ENCODE measurements around the gene TMEM14A. TPM values are rescaled to one million over a fixed set of nuclear protein-coding genes. Genes with fewer than 3 reads are reported as not detected.

Gene TMEM14A, protein sequence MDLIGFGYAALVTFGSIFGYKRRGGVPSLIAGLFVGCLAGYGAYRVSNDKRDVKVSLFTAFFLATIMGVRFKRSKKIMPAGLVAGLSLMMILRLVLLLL
- polyA plus RNA-seq (ENCODE audit: insufficient read length), result 42.1 TPM
- long read RNA-seq, donor 1, transcript TMEM14A-201 (5 exons, 992 nt), result major isoform, 41 of 41 reads
- long read RNA-seq, donor 1, partial matches to known transcripts, result 0 of 41 reads
- long read RNA-seq, donor 1, other reads (novel, unspliced or antisense), result 0 of 41 reads
- long read RNA-seq, donor 2, transcript TMEM14A-201 (5 exons, 992 nt), result major isoform, 25 of 39 reads
- long read RNA-seq, donor 2, partial matches to known transcripts, result 14 of 39 reads
- long read RNA-seq, donor 2, other reads (novel, unspliced or antisense), result 0 of 39 reads
- long read RNA-seq, donor 3, transcript TMEM14A-201 (5 exons, 992 nt), result major isoform, 42 of 51 reads
- long read RNA-seq, donor 3, partial matches to known transcripts, result 9 of 51 reads
- long read RNA-seq, donor 3, other reads (novel, unspliced or antisense), result 0 of 51 reads
- long read RNA-seq, donor 4, transcript TMEM14A-201 (5 exons, 992 nt), result major isoform, 5 of 5 reads
- long read RNA-seq, donor 4, partial matches to known transcripts, result 0 of 5 reads
- long read RNA-seq, donor 4, other reads (novel, unspliced or antisense), result 0 of 5 reads
- long read RNA-seq, donor 5, transcript TMEM14A-201 (5 exons, 992 nt), result major isoform, 57 of 57 reads
- long read RNA-seq, donor 5, partial matches to known transcripts, result 0 of 57 reads
- long read RNA-seq, donor 5, other reads (novel, unspliced or antisense), result 0 of 57 reads
- long read RNA-seq, donor 6, transcript TMEM14A-201 (5 exons, 992 nt), result major isoform, 42 of 52 reads
- long read RNA-seq, donor 6, partial matches to known transcripts, result 10 of 52 reads
- long read RNA-seq, donor 6, other reads (novel, unspliced or antisense), result 0 of 52 reads
- long read RNA-seq, donor 7, transcript TMEM14A-201 (5 exons, 992 nt), result major isoform, 63 of 63 reads
- long read RNA-seq, donor 7, partial matches to known transcripts, result 0 of 63 reads
- long read RNA-seq, donor 7, other reads (novel, unspliced or antisense), result 0 of 63 reads
- long read RNA-seq, donor 8, transcript TMEM14A-201 (5 exons, 992 nt), result major isoform, 17 of 17 reads
- long read RNA-seq, donor 8, partial matches to known transcripts, result 0 of 17 reads
- long read RNA-seq, donor 8, other reads (novel, unspliced or antisense), result 0 of 17 reads

DNA sequence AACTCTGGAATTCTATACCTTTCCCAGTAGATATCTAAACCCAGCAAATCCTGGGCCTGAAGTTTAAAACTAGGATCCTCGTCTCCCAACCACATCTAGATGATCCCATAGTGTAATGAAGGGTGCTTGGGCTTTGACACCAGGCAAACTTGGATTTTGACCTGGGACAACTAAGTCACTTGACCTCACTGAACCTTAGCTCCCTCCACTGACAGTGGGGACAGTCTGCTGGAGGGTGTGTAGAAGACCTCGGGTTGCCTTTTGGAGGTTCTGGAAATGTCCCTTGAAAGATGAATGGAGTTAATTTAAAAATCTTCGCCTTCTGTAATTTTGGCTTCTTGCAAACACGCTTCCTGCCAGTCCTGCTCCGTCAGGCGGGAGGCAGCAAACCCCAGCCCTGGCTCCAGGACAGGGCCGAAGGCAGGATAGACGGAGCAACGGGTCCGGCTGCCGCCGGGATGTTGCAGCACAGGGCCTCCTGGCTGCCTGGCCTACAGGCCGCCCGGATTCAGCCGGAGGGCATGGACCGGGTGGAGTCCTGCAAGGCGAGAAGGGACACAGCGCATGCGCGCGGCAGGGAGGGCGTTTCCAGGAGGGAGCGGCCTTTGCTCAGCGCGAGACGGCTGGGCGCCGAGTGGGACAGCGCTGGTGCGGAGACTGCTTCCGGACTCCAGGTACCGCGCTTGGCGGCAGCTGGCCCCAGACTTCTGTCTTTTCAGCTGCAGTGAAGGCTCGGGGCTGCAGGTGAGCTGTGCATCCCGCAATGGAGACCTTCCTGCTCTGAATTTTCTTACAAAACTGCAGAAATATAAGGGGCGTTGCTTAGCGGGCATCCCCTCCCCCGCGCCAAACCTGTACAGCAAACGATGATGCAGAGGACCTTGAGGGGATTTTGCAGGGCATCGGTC, at the start of gene TMEM14A:
Gene TMEM14A (plus strand): TSS at position 612 of the 908 bp plus-strand sequence. CDS start 5,990 bp downstream, outside the sequence.
- peak; percentile 90 for DNase-seq

- no peak for DNase-seq
These were observed 49.3 kb upstream of the TMEM14A start for GRCh38 chr6:52621631-52622030.

- no peak for DNase-seq
These were observed 48.1 kb upstream of the TMEM14A start for GRCh38 chr6:52622810-52623209.

DNA sequence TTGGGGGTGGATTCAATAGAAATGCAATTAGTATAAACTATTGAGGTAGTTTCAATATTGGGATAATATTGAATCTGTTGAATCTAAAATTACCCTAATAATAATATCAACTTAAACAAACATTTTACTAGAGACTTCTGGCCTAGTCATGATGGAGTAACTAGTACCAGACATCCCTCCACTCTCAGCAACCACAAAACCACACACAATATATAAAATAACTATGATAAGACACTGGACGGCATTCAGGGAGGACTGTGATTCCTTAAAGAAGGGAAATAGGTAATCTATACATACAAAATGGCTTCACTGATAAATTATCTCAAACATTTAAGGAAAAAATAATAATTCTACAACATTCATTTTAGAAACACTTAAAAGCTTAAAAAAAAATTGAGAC, 38.9 kb upstream of the TMEM14A start:
- DNase-seq, result no peak

DNA sequence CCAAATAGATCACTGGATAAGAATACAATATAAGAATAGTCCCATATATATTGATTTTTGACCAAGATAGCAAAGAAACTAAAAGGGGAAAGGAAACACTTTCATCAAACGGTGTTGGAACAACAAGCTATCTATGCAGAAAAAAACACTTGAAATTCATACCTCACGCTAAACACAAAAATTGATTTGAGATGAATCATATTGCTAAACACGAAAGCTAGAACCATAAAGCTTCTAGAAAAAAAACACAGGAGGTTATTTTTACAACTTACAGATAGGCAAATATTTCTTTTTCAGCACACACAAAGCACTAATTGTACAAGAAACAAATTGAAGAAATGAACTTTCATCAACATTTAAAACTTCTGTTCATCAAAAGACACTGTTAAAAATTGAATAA, 36.7 kb upstream of the TMEM14A start:
- DNase-seq, result no peak

- no peak for DNase-seq
These were observed 35.8 kb upstream of the TMEM14A start for GRCh38 chr6:52635049-52635577.

DNA sequence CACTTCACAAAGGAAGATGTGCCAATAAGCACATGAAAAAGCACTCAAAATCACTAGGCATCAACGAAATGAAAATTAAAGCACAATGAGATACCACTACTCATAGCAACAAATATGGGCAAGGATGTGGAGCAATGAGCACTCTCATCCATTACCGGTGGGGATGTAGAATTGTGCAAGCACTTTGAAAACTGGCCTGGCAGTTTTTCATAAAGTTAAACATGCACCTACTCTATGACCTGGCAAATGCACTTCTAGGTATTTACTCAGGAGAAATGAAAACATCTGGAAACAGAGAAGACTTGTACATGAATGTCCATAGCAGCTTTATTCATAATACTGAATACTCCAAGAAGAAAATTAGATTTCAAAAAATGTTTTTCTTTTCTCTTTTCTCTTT, 34.1 kb upstream of the TMEM14A start:
- no peak for DNase-seq

GRCh38 chr6:52639493-52639892, 31.4 kb upstream of the TMEM14A start:
- no peak for DNase-seq

- no peak for DNase-seq
These were observed 30.7 kb upstream of the TMEM14A start for GRCh38 chr6:52640170-52640569.

- no peak for DNase-seq
These were observed 30.0 kb upstream of the TMEM14A start for GRCh38 chr6:52640916-52641315.

- no peak for DNase-seq
These were observed 29.5 kb upstream of the TMEM14A start for GRCh38 chr6:52641388-52641787.

GRCh38 chr6:52641826-52642225, 29.1 kb upstream of the TMEM14A start:
- no peak for DNase-seq

GRCh38 chr6:52642368-52642767, 28.5 kb upstream of the TMEM14A start:
- no peak for DNase-seq

GRCh38 chr6:52643158-52643557, 27.8 kb upstream of the TMEM14A start:
- no peak for DNase-seq

DNA sequence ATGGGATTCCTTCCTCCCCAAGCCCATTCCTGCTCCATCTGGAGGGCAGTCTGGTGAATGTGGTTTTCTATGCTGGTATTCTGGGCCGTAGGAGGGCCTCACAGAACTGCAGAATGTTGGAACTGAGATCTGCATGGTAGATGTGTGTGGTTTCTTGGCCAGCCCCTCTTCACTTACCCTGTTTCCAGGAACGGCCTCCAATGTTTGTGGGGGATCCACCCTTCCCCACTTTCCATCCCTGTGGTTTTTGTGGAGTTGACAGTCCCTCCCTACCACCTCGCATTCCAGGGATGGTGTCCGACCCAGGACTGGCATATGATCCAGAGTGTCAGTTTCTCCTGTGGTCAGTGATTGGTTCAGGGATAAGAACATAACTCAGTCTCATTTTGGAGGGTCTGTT, 26.7 kb upstream of the TMEM14A start:
- DNase-seq, result no peak

GRCh38 chr6:52645976-52646375, 24.9 kb upstream of the TMEM14A start:
- DNase-seq, result no peak

GRCh38 chr6:52647199-52647598, 23.7 kb upstream of the TMEM14A start:
- DNase-seq, result no peak

- DNase-seq, result no peak
These were observed 21.3 kb upstream of the TMEM14A start for GRCh38 chr6:52649536-52650160.

GRCh38 chr6:52650941-52651340, 20.0 kb upstream of the TMEM14A start:
- no peak for DNase-seq

DNA sequence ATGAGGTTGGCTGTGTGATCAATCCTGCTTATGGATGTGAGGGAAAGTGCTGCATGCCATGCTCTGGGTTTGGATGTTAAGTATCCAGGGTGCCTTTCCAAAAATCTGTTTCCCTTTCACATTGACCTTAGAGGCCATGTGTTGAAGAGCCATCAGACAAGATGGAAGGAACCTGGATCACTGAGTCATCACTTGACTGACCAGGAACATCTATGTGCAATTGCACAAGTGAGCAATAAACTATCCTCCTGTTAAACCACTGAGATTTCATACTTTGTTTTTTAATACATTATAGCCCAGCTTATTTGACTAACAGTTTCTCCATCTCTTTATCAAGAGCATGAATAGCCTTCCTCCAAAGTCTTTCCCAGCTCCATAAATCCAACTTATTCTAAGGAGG, 17.8 kb upstream of the TMEM14A start:
- DNase-seq, result no peak

- DNase-seq, result no peak
These were observed 16.9 kb upstream of the TMEM14A start for GRCh38 chr6:52654007-52654406.

Measured in left kidney (tissue), 8 donors.